ENCODE results near the gene LCTL. TPM values are rescaled to one million over a fixed set of nuclear protein-coding genes. Genes with fewer than 3 reads are reported as not detected.

The LCTL gene
- polyA plus RNA-seq, 2 of the 4 experiments (the other 2 are of a cell fraction): not detected

GRCh38 chr15:66594344-66594743 is 28.5 kb upstream of the LCTL start:
- ChIA-PET CTCF (interaction anchor here (0.6 to 1.3 kb wide), 5 partner anchors 14 to 270 kb away, joined by 3 to 4 read pairs (median 3); no protein-coding TSS in a partner anchor), POLR2A (no interaction called here)
- ATAC-seq: peak in 1 of 2 experiments; percentile 53; a peak in 2 of 6 replicates
- FAIRE-seq: no peak
- no peak overlapping the region for H3K4me3 ChIP-seq
- WGBS (ENCODE audit: missing lambda C conversion rate): 77% methylated on average over 10 of the region's 10 CpGs
- H3K9me3 ChIP-seq: no peaks in the 10 kb centered on the region
- H3K4me1 ChIP-seq: peaks cover 8% of the 10 kb centered on the region
- TF ChIP-seq E2F6 (IDR thresholded peaks at IDR 0.05; ENCODE audit: borderline replicate concordance, low read depth) (no peak), RARB (CRISPR knock-in tag; IDR thresholded peaks at IDR 0.05) (no peak), TP53 (CRISPR knock-in tag; IDR thresholded peaks at IDR 0.05) (no peak), NPAS2 (CRISPR knock-in tag; IDR thresholded peaks at IDR 0.05; ENCODE audit: borderline replicate concordance) (no peak), GATA3 (IDR thresholded peaks at IDR 0.05; ENCODE audit: borderline replicate concordance) (no peak), RFX5 (IDR thresholded peaks at IDR 0.05) (no peak), RAD21 (conservative IDR thresholded peaks at IDR 0.05 in 1 of 2, IDR thresholded peaks at IDR 0.05 in 1 of 2) (peak in 1 of 2 experiments; percentile 51; a peak in 2 of 5 replicates), TFCP2L1 (CRISPR knock-in tag; IDR thresholded peaks at IDR 0.05) (no peak), KDM5A (IDR thresholded peaks at IDR 0.05) (no peak), HMGXB4 (CRISPR knock-in tag; IDR thresholded peaks at IDR 0.05; ENCODE audit: borderline replicate concordance) (no peak), MAX (IDR thresholded peaks at IDR 0.05) (no peak), CTCF (IDR thresholded peaks at IDR 0.05) (peak; percentile 7; the same call in 1 of the 3 replicates), ELK1 (IDR thresholded peaks at IDR 0.05; ENCODE audit: low read depth, low read length) (no peak), HOXB13 (CRISPR knock-in tag; IDR thresholded peaks at IDR 0.05; ENCODE audit: low read depth) (no peak), MAZ (IDR thresholded peaks at IDR 0.05; ENCODE audit: borderline replicate concordance, low read depth, low read length) (no peak), HOXA7 (CRISPR knock-in tag; IDR thresholded peaks at IDR 0.05) (no peak)
- H3K27ac ChIP-seq: no peak overlapping the region
- no peak overlapping the region for H3K4me2 ChIP-seq
- no peak for DNase-seq (ENCODE audit: low read depth in 1 of 2, low spot score in 1 of 2)

GRCh38 chr15:66593219-66593780 is 27.5 kb upstream of the LCTL start:
- Histone ChIP-seq H3K9me3 (no peaks in the 10 kb centered on the region), H3K4me3 (no peak overlapping the region), H3K4me1 (peaks cover 8% of the 10 kb centered on the region), H3K4me2 (no peak overlapping the region), H3K27ac (no peak overlapping the region)
- WGBS (ENCODE audit: missing lambda C conversion rate): 71% methylated on average over 3 of the region's 3 CpGs
- no peak for DNase-seq (ENCODE audit: low read depth in 1 of 2, low spot score in 1 of 2)
- no peak for TF ChIP-seq CEBPB (IDR thresholded peaks at IDR 0.05)
- no peak for TF ChIP-seq GATA3 (IDR thresholded peaks at IDR 0.05; ENCODE audit: borderline replicate concordance)
- TF ChIP-seq HOXB13 (CRISPR knock-in tag; IDR thresholded peaks at IDR 0.05; ENCODE audit: low read depth): no peak
- TF ChIP-seq REST (IDR thresholded peaks at IDR 0.05): no peak
- no peak for TF ChIP-seq KDM5A (IDR thresholded peaks at IDR 0.05)
- TF ChIP-seq FOSL2 (IDR thresholded peaks at IDR 0.05): no peak
- TF ChIP-seq FOSL2 (CRISPR knock-in tag; IDR thresholded peaks at IDR 0.05): no peak
- no peak for TF ChIP-seq EHMT2 (IDR thresholded peaks at IDR 0.05; ENCODE audit: low read depth)
- TF ChIP-seq HOXB5 (CRISPR knock-in tag; IDR thresholded peaks at IDR 0.05): no peak
- no peak for FAIRE-seq
- CTCF ChIA-PET: interaction anchor here (0.9 to 1.6 kb wide), 7 partner anchors 11 to 271 kb away, joined by 3 to 7 read pairs (median 4); no protein-coding TSS in a partner anchor
- POLR2A ChIA-PET: no interaction called here
- no peak; a peak in 1 of 6 replicates for ATAC-seq
